Measurements from ENCODE around the gene PNKD.

DNA sequence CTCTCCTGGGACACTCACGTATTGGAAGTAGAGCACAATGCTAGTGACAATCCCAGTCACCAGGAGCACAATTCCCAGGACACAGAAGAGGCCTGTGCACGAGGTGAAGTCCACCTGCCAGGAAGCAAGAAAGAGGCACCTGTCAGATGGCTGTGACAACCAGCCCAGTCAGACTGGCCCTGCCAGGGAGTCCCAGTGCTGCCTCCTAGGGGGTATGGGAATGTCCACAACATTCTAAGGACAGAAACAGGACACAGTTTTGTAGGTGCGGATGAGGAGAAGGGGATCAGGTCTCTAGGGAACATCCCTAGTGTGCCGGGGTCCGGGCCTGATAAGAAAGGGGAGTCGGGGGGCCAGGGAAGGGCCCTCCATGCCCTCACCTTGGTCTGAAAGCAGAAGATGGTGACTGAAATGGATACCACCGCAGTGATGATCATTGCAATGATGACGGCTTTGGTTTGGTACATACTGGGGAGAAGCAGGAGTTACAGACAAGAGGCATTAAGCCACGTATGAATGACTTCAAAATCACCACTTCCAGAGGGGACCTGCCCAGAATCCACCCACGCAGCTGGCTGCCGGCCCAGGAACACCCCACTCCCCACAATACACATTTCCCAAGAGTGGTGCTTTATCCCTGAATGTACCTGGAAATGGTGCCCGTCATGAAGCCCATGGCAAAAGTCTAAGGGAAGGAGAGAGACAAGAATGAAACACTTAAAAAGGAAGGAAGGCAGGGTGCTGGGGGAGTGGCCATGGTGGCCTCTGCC, 6.9 kb downstream of the PNKD start:
- TF ChIP-seq CTCF (IDR thresholded peaks at IDR 0.05) (no peak), POLR2A (IDR thresholded peaks at IDR 0.05; ENCODE audit: low read depth) (no peak), EP300 (IDR thresholded peaks at IDR 0.05) (no peak), POLR2AphosphoS5 (IDR thresholded peaks at IDR 0.05) (no peak)

Measured in esophagus muscularis mucosa (tissue), 4 donors.